Thyroid gland (tissue), 4 donors: ENCODE results near the gene PBX3.

Experiments
- POLR2A ChIP-seq, 2 donors: fragments of 450-650 bp; IDR thresholded peaks; one replicate each; pipeline ENCODE4 v1.6.1; 2017; ENCODE audit warnings: antibody characterized with exemption in 2 of 2, mild to moderate bottlenecking in 2 of 2, moderate library complexity in 1 of 2
- TF ChIP-seq, protein P1 (sequence below), 6 experiments: fragments of 200-600 bp in 3 of 6; fragments of 450-650 bp in 3 of 6; sonication (generic) in 3 of 6; IDR thresholded peaks; one replicate each; pipeline ENCODE4 v1.5.1; 2016 to 2019; ENCODE audit warnings: antibody characterized with exemption in 6 of 6, mild to moderate bottlenecking in 2 of 6, inconsistent platforms in 1 of 6, moderate library complexity in 1 of 6

DNA sequence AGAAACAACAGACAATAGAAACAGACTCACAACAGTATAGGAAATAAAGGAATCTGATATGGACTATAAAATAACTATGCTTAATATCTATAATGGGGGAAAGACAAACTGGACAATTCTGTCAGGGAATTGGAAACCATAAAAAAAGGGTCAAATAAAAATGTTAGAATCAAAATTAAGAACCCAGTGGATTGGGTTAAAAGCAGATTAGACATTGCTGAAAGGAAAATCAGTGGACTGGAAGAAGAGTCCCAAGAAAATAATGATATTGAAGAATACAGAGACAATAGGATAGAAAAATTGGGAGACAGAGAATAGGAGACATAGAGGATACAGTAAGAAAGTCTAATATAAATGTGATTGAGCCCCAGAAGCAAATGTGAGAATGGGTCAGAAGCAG, 199.2 kb downstream of the PBX3 start:
- TF ChIP-seq, protein P1, sequence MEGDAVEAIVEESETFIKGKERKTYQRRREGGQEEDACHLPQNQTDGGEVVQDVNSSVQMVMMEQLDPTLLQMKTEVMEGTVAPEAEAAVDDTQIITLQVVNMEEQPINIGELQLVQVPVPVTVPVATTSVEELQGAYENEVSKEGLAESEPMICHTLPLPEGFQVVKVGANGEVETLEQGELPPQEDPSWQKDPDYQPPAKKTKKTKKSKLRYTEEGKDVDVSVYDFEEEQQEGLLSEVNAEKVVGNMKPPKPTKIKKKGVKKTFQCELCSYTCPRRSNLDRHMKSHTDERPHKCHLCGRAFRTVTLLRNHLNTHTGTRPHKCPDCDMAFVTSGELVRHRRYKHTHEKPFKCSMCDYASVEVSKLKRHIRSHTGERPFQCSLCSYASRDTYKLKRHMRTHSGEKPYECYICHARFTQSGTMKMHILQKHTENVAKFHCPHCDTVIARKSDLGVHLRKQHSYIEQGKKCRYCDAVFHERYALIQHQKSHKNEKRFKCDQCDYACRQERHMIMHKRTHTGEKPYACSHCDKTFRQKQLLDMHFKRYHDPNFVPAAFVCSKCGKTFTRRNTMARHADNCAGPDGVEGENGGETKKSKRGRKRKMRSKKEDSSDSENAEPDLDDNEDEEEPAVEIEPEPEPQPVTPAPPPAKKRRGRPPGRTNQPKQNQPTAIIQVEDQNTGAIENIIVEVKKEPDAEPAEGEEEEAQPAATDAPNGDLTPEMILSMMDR (IDR thresholded peaks at IDR 0.05): no peak
- TF ChIP-seq POLR2A (IDR thresholded peaks at IDR 0.05): no peak
